Fibroblast of skin of right quadriceps (primary cell): ENCODE measurements around the gene DROSHA.

Experiments
- DNase-seq: peaks from one replicate; pipeline ENCODE4 v3.0.0-alpha.2; 2013

The DROSHA gene

GRCh38 chr5:31469466-31469865, 62.4 kb downstream of the DROSHA start:
- no peak for DNase-seq

DNA sequence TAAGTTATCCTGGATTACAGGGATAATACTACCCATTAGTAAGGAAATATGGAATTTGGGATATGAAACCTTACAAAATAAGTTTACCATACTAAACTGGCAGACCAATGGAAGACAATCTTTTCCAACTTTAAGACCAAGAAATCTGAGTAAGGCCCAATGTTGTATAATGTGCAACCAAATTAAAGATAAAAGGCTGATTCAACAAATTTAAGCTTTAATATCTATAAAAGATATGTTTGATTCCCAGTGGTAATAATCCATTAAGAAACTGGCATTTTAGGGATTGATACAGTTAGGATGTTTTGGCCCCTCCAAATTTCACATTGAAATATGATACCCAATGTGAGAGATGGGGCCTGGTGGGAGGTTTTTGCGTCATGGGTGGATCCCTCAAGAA, 66.6 kb downstream of the DROSHA start:
- DNase-seq, result no peak

GRCh38 chr5:31464081-31464480, 67.8 kb downstream of the DROSHA start:
- no peak for DNase-seq

GRCh38 chr5:31463351-31463750, 68.5 kb downstream of the DROSHA start:
- DNase-seq, result no peak

- no peak for DNase-seq
Observed at GRCh38 chr5:31459594-31459993, 72.3 kb downstream of the DROSHA start.

DNA sequence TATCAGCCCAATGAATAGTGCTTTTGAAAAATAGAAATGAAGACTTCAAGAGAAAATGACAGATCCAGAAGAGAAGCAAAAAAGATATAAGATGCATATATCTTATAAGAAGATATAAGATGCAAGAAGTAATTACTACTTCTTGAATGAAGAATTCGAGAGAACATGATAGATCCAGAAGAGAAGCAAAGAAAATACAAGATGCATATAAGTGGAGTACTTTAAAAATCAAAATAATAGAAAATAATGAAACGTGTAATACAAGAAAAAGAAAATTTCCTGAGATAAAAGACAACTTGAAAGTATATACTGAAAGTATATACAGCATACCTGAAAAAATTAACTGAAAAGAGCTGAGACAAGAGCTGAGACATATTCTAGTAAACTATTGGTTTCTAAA, 76.7 kb downstream of the DROSHA start:
- no peak for DNase-seq

GRCh38 chr5:31453522-31453921, 78.4 kb downstream of the DROSHA start:
- no peak for DNase-seq

DNA sequence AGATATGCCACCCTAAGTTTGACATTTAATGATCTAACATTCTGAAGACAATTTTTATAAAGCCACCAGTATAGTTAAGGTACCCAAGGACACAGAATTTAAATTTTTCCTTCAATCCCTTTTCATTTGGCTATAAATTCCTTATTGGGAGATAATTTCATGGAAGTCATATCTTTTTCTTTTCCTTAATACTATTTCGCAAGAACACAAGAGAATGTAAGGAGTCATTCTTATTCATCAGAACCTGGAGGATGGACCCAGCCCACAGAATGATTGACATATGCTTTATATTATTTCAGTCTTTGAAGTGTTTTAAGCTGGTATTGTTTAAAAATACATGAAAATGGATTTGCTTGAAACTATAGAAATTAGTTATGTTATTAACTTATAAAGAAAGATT, 79.6 kb downstream of the DROSHA start:
- DNase-seq, result no peak

DNA sequence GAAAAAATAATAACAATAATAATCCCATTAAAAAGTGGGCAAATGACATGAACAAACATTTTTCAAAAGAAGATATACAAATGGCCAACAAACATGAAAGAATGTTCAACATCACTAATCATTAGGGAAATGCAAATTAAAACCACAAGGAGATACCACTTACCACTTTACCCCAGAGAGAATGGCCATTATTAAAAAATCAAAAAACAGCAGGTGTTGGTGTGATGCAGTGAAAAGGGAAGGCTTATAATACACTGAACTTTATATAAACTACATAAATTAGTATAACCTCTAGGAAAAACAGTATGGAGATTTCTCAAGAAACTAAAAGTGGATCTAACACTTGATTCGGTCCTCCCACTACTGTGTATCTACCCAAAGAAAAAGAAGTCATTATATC, 81.9 kb downstream of the DROSHA start:
- DNase-seq, result no peak

DNA sequence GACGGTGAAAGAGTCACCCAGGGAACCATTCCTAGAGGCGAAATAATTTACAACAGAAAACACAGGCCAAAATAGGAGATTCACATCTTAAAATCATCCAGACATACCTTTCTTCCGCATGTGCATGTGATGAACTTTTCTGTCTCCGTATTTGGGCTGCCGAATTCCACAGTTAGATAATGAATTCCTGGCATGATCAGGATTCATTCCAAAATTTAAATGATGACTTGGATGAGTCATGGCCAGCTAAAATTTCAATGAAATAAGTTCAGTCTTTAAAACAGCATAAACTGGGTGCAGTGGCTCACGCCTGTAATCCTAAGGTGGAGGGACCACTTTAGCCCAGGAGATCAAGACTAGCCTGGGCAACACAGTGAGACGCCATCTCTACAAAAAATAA, 82.7 kb downstream of the DROSHA start:
- peak; percentile 85 for DNase-seq

DNA sequence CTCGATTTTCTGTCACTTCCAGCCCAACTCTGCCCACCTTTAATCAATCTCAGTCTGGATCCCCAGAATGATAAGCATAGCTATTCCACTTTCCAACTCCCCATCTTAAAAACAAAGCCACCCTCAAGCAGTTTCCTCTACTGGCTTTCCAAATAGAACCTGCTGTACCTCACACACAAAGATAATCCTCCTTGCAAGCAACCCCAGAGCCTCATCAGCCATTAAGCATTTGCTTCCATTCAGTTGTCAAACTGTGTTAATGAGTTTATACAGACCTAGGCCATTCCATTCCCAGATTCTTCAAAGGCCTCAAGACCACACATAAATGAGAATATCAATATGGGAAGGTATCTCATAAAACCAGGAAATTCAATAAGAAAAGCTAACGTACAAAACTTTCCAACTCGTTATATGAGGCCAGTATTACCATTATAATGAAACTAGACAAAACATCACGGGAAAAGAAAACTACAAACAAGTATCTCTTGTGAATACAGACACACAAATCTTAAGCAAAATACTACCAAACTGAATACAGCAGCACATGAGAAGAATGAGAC, 86.8 kb downstream of the DROSHA start:
- DNase-seq, result no peak

DNA sequence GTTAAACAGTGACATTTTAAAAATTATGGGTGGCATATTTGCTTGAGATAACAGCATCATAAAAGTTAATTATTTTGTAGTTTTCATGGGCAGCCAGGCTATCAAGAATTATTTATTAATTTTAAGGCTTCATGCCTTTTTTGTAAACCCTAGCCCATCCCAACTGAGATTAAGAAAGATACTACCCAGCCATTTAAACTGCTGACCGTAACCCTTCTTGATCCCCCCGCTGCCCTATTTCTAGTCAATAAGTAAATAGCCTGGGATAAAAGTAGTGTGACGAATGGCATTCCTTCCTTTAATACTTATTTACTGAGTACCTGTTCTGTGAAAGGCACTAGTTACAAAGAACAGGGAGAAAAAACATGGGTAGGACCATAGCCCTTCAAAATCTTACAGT, 88.3 kb downstream of the DROSHA start:
- no peak for DNase-seq

GRCh38 chr5:31442058-31442745, 89.7 kb downstream of the DROSHA start:
- peak; percentile 16 for DNase-seq

GRCh38 chr5:31436851-31437250, 95.0 kb downstream of the DROSHA start:
- no peak for DNase-seq

DNA sequence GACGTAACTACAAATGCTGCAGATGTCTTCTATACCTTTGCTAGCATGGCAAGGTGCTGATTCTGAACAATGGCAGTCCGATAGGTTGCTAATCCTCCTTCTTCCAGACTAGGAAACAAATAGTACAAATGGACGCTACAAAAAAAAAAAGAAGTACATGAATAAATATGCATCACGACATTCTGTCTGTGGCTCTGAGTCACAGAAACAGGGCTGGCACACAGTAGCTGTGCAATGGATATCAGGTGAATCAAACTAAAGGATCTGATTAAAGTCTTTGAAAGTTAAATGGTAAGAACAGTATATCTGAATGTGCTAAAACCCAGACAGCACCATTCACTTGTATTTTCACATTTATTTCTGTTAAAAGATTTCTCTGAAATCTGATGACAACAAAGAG, 96.2 kb downstream of the DROSHA start:
- DNase-seq, result no peak

- no peak for DNase-seq
Observed at GRCh38 chr5:31434898-31435297, 97.0 kb downstream of the DROSHA start.

GRCh38 chr5:31433229-31433628, 98.7 kb downstream of the DROSHA start:
- DNase-seq, result no peak

DNA sequence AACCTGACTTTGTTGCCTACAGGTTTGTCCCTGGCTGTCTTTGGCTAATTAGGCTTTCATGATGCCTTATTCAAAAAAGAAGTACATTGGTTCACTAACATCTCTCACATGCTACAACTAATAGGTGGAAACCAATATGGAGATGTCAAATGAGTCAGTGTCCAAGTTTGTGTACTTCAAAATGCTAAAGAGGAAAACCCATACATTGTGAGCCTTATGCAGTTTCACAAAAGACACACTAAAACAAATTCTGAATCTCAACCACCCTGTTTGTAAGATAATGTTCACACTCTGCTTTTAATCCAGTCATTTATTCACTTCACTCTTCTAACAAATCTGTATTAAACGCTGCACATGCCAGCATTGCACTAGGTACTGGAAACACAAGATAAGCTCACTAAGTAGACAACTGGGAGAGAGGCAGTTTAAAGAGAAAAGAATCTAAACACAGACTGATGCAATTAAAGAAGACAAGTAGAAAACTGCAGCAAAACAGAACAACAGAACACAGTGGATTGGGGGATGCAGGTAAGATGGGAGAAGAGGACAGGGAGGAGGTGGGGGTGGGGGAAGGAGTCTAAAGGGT, 104.1 kb downstream of the DROSHA start:
- no peak for DNase-seq

DNA sequence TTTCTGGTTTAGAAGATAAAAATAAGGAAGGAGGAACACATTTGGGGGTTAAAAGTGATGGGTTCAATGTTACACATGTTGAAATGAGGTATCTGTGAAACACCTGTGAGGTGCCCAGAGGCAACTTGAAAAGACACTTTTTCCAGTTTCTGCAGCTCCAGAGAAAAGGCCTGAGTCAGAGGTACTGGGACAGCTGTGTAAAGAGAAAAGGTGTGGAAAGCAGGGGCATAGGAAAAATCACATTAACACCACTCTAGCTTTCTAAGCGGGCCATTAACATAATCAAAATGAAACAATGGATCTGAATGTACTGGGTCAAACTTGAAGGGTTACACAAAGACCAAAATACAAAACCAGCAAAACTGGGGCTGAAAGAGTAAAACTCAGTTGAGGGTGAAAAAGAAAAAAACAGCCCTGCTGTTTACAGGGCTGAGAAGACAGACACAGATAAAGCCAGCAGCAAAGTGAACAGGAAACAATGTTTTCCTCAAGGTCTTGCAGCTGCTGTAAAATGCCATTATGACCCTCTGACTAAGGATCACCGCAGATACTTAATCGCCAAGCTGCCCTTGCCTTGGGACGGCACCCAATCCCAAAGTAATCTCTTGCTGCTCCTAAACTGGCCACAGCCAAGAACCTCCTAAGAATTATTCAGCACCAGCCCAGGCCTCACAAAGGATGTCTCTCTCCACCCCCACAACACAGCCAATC, 104.7 kb downstream of the DROSHA start:
- DNase-seq, result no peak

GRCh38 chr5:31421806-31422586, 109.9 kb downstream of the DROSHA start:
- no peak for DNase-seq

DNA sequence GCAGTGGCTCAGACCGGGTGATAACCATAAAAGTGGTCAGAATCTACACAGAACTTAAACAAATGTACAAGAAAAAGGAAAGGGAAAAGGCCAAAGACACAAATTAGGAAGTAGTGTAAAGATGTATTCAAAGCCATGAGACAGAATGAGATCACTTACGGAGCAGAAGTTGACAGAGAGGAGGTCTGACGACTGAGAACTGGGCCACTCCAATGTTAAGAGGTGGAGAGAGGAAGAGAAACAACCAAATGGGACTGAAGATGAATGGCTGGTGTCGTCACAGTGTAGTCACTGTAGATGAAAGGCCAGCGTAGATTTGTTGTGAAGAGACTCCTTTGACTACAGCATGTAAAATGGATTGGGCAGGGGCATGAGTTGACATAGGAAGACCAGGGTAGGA, 114.4 kb downstream of the DROSHA start:
- DNase-seq, result no peak

- DNase-seq, result no peak
Observed at GRCh38 chr5:31416547-31416946, 115.3 kb downstream of the DROSHA start.

DNA sequence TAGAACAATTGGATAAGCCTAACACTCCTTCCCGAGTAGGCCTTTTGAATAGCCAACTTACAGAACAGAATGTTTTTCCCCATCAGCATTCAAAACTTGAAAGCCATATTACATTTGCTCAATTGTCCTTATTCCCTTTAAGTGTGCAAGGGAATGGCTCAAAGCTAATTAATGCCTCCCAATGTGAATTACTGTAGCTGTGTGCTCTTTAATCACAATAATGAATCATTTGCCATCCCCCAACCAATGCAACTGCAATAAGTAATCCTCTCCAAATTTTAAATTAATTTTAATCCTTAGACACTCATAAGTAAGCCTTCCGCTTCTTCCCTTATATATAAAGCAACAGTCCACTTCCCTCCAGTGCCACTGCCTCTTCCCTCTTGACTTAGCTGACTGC, 115.9 kb downstream of the DROSHA start:
- DNase-seq, result no peak
